ENCODE results near the gene HYI.

HYI gene

GRCh38 chr1:43452789-43453441 lies 816 bp downstream of the HYI start:
- TF ChIP-seq POLR2A (IDR thresholded peaks at IDR 0.05; ENCODE audit: low read length): no peak
- no peak for TF ChIP-seq GATA1 (IDR thresholded peaks at IDR 0.05; ENCODE audit: low read depth, low read length)
- DNase-seq: peak; percentile 36 to 45

- TF ChIP-seq POLR2A (IDR thresholded peaks at IDR 0.05; ENCODE audit: low read length): no peak
- no peak for TF ChIP-seq GATA1 (IDR thresholded peaks at IDR 0.05; ENCODE audit: low read depth, low read length)
- DNase-seq: no peak
Observed at GRCh38 chr1:43451701-43452532, 1.8 kb downstream of the HYI start.

GRCh38 chr1:43451157-43451591 lies 2.6 kb downstream of the HYI start:
- no peak for TF ChIP-seq POLR2A (IDR thresholded peaks at IDR 0.05; ENCODE audit: low read length)
- TF ChIP-seq GATA1 (IDR thresholded peaks at IDR 0.05; ENCODE audit: low read depth, low read length): no peak
- DNase-seq: no peak

- no peak for TF ChIP-seq POLR2A (IDR thresholded peaks at IDR 0.05; ENCODE audit: low read length)
- TF ChIP-seq GATA1 (IDR thresholded peaks at IDR 0.05; ENCODE audit: low read depth, low read length): no peak
- no peak for DNase-seq
Observed at GRCh38 chr1:43450251-43450941, 3.3 kb downstream of the HYI start.

DNA sequence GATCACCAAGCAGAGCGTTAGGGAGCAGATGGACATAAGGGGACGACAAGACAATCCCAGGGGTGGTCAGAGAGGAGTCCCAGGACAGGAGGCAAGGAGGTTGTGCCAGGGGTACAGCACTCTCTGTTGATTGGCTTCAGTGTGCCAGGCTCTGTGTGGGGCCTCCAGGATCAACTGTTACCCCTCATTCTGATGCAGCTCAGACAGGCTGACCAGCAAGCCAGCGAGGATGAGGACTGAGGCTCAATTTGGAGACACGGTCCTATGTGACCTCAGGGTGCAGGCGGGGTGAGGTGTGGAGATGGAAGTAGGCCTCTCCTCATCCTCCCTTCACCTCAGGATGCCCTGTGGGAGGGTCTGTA lies 4.0 kb downstream of the HYI start:
- TF ChIP-seq GATA1 (IDR thresholded peaks at IDR 0.05; ENCODE audit: low read depth, low read length) (no peak), POLR2A (IDR thresholded peaks at IDR 0.05; ENCODE audit: low read length) (no peak)
- DNase-seq: no peak

DNA sequence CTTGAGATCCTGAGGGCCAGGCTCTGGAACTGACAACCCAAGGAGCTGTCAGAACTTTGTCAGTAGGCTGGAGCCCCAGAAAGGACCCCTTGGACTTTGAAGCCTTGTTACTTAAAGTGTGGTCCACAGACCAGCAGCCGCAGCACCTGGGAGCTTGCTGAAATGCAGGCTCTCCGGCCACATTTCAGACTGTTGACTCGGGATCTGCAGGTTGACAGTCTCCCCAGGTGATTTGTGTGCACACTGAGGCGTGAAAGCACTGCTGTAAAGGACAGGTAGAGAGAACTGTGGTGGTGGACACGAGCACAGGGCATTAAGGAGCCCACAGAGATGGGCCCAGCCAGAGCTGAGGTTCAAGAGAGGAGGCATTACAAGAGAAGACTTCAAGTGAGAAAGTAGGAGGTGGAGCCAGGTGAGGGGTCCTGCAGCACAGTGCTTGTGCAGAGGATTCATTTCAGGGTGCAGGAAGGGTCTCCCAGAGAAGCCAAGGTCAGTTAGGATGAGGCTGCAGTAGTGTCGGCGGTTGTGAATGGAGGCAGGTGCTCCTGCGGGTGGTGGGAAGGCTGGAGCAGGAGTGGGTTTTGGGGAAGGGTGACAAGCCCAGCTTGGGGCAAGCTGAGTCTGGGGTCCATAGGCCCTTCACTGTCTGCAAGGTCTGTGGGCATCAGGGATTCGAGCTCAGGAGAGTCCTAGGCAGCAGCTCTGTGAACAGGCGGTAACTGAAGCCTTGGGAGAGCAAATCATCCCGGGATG lies 4.6 kb downstream of the HYI start:
- TF ChIP-seq POLR2A (IDR thresholded peaks at IDR 0.05; ENCODE audit: low read length): no peak
- TF ChIP-seq GATA1 (IDR thresholded peaks at IDR 0.05; ENCODE audit: low read depth, low read length): no peak
- no peak for DNase-seq

DNA sequence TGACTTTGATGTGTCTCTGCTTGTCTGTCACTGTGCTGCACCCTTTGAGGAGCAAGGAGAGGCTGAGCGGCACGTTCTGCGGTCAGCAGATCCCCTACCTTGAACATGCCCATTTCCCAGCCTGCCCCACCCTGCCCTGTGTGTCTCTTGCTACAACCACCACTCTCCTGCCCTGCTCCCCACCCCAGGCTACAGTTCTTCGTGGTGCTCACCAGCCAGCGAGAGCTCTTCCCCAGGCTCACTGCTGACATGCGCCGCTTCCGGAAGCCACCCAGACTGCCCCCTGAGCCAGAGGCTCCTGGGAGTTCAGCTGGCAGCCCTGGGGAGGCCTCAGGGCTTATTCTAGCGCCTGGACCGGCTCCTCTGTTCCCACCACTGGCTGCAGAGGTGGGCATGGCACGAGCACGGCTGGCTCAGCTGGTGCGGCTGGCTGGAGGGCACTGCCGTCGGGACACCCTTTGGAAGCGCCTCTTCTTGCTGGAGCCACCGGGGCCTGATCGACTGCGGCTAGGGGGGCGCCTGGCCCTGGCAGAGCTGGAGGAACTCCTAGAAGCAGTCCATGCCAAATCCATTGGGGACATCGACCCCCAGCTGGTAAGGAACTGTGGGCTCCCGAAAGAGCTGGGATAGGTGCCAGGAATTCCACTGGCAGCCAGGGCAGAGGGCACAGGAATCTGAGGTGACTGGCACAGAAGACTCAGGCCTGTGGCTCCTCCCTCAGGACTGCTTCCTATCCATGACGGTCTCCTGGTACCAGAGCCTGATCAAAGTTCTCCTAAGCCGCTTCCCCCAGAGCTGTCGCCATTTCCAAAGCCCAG lies 5.6 kb downstream of the HYI start:
- DNase-seq: no peak
- TF ChIP-seq POLR2A (IDR thresholded peaks at IDR 0.05; ENCODE audit: low read length): no peak

GRCh38 chr1:43446881-43447835 lies 6.6 kb downstream of the HYI start:
- no peak for TF ChIP-seq POLR2A (IDR thresholded peaks at IDR 0.05; ENCODE audit: low read length)
- TF ChIP-seq GATA1 (IDR thresholded peaks at IDR 0.05; ENCODE audit: low read depth, low read length): no peak
- no peak for DNase-seq

DNA sequence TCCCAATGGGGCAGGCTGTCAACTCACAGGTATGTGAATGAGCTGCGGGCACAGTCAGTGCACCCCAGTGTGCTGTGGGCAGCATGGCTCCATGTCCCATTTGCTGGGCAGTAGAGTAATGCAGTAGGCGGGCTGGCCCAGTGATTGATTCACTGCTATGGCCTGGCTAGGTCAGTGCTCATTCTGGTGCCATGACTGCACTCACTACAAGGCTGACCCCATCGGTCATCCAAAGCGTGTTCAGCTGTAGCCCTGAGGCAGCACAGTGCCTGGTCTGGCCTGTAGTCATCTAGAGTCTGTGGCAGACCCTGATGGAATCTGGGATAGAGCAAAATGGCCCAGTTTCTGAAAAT lies 7.4 kb downstream of the HYI start:
- TF ChIP-seq GATA1 (IDR thresholded peaks at IDR 0.05; ENCODE audit: low read depth, low read length) (no peak), POLR2A (IDR thresholded peaks at IDR 0.05; ENCODE audit: low read length) (no peak)
- no peak for DNase-seq

DNA sequence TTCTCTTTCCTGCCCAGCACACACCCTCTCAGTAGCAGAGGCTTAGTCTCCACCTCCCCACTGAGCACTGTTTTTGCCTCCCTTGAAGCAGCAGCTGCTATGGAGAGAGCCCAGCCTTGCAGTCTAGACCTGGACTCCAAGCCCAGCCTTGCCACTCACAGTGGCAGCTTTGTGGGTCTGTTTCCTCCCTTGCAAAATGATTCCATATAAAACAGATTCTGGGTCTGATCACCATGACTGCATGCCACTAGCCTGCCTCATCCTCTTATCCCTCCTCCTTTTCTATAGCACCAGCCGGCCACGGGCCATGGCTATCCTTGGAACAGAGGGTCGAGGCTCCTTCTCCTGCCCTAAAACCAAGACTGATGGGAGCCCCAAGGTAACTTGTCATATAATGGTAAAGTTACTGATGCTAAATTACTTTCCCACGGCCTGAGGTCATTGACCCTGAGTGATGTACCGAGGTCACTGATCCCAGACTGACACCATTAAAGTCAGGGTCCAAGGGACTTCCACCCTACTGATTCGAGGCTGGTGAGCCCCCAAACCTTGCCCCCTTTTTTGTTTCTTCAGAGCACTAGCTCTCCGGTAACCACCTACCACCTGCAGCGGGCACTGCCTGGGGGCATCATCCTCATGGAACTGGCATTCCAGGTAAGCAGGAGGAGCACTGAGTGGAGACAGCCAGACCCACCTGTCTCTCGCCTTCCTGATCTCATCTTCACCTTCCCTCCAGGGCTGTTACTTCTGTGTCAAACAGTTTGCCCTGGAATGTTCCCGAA lies 7.9 kb downstream of the HYI start:
- no peak for DNase-seq
- no peak for TF ChIP-seq GATA1 (IDR thresholded peaks at IDR 0.05; ENCODE audit: low read depth, low read length)
- TF ChIP-seq POLR2A (IDR thresholded peaks at IDR 0.05; ENCODE audit: low read length): no peak

GRCh38 chr1:43444836-43445235 lies 8.9 kb downstream of the HYI start:
- DNase-seq: peak; percentile 51 to 64
- no peak for TF ChIP-seq POLR2A (IDR thresholded peaks at IDR 0.05; ENCODE audit: low read length)
- TF ChIP-seq GATA1 (IDR thresholded peaks at IDR 0.05; ENCODE audit: low read depth, low read length): no peak
